GM15510 (cell line): ENCODE data around the gene IQCF6.

Experiments
- POLR2A ChIP-seq: IDR thresholded peaks from 3 replicates; pipeline ENCODE4 v1.6.1; 2011; ENCODE audit warnings: borderline replicate concordance; ENCODE audit not compliant: insufficient read length; ENCODE audit errors: extremely low read depth

IQCF6 gene

GRCh38 chr3:51794206-51794605, 15.2 kb upstream of the IQCF6 start:
- no peak for TF ChIP-seq POLR2A

DNA sequence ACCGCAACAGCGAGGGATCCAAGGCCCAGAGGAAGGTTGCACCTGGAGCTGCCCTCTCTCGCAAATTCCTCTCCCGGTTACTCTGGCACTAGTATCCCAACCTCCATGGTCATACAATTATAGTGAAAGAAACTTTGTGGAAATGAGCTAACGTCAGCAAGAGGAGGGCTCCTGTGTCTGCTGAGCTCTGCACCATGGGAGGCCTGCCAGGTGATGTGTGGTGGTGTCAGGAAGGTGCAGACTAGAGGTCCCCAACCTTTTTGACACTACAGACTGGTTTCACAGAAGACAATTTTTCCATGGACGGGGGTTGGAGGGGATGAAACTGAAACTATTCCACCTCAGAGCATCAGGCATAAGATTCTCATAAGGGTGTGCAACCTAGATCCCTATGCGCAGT, 13.2 kb upstream of the IQCF6 start:
- TF ChIP-seq POLR2A: no peak

GRCh38 chr3:51789437-51789836, 10.4 kb upstream of the IQCF6 start:
- no peak for TF ChIP-seq POLR2A

DNA sequence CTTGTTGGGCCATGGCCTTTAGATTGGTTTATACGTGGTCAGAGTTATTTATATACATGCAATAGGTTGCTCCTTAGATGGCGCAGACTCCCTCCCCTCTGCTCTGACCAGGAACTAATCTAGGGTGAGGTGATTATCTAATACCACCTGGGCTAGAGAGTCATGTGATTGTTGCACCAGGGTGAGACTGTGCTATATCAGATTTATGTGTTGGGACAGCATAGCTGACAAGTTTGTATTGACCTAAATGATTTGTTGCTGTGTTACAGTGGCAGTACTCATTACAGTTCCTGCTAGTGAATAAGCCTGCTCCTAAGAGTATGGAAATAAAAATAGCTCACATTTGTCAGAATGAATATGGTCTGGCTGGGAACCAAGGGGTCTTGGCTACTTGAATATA, 7.2 kb upstream of the IQCF6 start:
- no peak for TF ChIP-seq POLR2A

GRCh38 chr3:51778554-51778953, 483 bp downstream of the IQCF6 start:
- no peak for TF ChIP-seq POLR2A

GRCh38 chr3:51777985-51778384, 1.1 kb downstream of the IQCF6 start:
- TF ChIP-seq POLR2A: no peak

DNA sequence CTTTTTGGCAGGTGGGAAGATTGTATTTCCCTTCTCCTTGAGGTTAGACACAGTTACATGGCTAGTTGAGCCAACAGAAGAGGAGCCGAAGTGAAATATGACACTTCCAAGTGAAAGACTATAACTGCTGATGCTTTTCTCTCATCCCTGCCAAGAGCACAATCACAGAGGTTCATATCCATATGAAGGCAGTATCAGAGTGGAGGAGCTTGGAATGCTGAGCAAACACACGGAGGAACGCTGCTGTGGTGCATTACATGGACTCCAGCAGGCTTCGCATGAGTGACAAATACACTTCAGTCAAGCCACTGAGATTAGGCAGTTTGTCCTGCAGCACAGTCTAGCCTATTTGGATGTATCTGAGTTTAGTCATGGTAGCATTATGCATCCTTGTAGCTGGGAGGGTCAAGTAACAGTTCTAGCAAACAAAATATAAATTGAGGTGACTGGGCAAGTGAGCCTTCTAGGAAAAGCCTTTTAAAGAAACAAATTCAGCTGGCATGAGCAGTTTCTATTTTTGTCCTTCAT, 5.4 kb downstream of the IQCF6 start:
- TF ChIP-seq POLR2A: no peak

- TF ChIP-seq POLR2A: no peak
Measured at GRCh38 chr3:51759203-51759602, 19.8 kb downstream of the IQCF6 start.

DNA sequence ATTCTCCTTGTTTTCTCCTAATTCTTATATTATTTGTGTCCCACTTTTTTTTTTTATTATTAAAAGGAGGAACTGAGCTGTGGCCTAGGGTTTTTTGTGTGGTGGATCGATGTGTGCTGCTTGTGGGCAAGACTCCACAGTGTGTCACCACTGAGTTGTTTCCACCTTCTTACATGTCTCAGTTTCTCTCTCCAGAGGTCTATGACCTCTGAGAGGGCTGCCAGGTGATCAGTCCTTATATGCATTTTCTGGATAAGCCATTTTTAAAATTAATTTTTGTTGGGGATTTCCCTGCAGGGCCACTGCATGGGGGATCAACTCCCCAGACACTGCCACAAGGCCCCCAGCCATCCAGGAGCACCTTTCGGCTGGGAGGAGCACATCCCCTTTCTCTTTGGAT, 27.8 kb downstream of the IQCF6 start:
- TF ChIP-seq POLR2A: no peak

- no peak for TF ChIP-seq POLR2A
Measured at GRCh38 chr3:51750878-51751277, 28.2 kb downstream of the IQCF6 start.

- no peak for TF ChIP-seq POLR2A
Measured at GRCh38 chr3:51748327-51748726, 30.7 kb downstream of the IQCF6 start.

DNA sequence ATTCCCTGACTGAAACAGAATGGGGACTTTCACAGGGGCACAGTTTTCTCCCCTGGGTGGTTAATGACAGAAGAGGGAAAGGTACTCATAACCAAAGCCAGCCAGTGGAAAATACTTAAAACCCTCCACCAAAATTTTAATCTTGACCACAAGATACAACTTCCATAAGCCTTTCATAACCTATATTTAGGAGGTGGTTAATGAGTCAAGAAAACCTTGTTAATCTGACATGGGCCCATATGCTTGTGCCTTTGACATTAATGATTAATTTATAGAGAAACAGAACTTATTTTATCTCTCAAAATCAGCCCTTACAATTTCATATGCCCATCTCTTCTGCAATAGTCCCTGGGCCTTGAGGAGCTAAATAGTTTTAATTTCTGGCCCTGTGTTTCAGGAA, 31.2 kb downstream of the IQCF6 start:
- TF ChIP-seq POLR2A: no peak

GRCh38 chr3:51739110-51739509, 39.9 kb downstream of the IQCF6 start:
- no peak for TF ChIP-seq POLR2A

- no peak for TF ChIP-seq POLR2A
Measured at GRCh38 chr3:51735950-51736349, 43.1 kb downstream of the IQCF6 start.

GRCh38 chr3:51735039-51735438, 44.0 kb downstream of the IQCF6 start:
- no peak for TF ChIP-seq POLR2A

DNA sequence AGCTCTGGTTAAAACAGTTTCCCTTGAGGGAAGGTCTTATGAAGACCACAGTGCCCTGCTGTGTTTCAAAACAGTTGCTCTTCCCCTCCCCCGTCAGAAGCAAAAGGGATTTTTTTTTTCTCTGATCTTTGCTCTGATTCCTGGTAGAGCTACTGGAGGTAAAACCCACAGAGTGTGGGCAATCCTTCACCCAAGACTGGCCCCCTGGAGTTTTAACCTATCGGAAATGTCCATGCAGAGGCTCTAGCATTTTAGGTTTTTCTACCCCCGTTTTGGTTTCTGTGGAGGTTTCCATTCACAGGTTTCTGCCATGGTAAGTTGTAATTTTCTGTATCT, 44.5 kb downstream of the IQCF6 start:
- no peak for TF ChIP-seq POLR2A

GRCh38 chr3:51733859-51734571, 45.0 kb downstream of the IQCF6 start:
- TF ChIP-seq POLR2A: no peak
